ENCODE data around the gene SULF2. TPM values are rescaled to one million over a fixed set of nuclear protein-coding genes. Genes with fewer than 3 reads are reported as not detected.

SULF2 gene
- total and polyA plus RNA-seq, 2 of the 13 experiments (the other 11 are each of a cell fraction or from before 2014, with no cell fraction given) = 7.2 to 50.9 TPM

GRCh38 chr20:47663354-47664067 lies 121.8 kb downstream of the SULF2 start:
- Histone ChIP-seq H3K9me3 (ENCODE audit: low read length) (no peaks in the 10 kb centered on the region), H3K27me3 (ENCODE audit: control insufficient read depth in 1 of 2, insufficient read depth in 2 of 2, low read length in 2 of 2) (no peaks in the 10 kb centered on the region), H3K4me3 (replicated peaks in 1 of 3; ENCODE audit: insufficient read depth in 1 of 3, low read depth in 2 of 3, low read length in 3 of 3) (no peak overlapping the region; a peak in 1 of 6 replicates), H4K20me1 (ENCODE audit: insufficient read depth, low read length) (no peaks in the 10 kb centered on the region), H3K36me3 (replicated peaks in 1 of 2; ENCODE audit: control insufficient read depth in 1 of 2, insufficient read depth in 2 of 2, low read length in 2 of 2) (peaks cover 3 to 19% of the 10 kb centered on the region in 2 experiments; a peak in 1 of 5 replicates), H3K9ac (ENCODE audit: insufficient read depth, low read depth, low read length) (no peak overlapping the region), H3K27ac (ENCODE audit: extremely low read length, insufficient read depth, low read length) (no peak overlapping the region), H2AFZ (ENCODE audit: low read length) (no peak overlapping the region), H3K4me1 (ENCODE audit: insufficient read depth, low read length) (peaks cover 39% of the 10 kb centered on the region), H3K4me2 (ENCODE audit: low read depth, low read length) (peak overlapping the region; percentile 41), H3K79me2 (ENCODE audit: insufficient read depth, low read length) (no peaks in the 10 kb centered on the region)
- intact Hi-C loops (cut with micrococcal nuclease; ENCODE audit: unreplicated experiment) (loop anchor here (1.0 kb wide), 1 partner anchor 958 kb away; no protein-coding TSS in a partner anchor), in situ Hi-C loops (cut with HindIII; ENCODE audit: extremely low pct_ligation_motif_present, low pct_unique_long_range_greater_than_20kb) (no loop called here)
- ATAC-seq = peak; percentile 77
- WGBS (ENCODE audit: low lambda C conversion rate) = 62% methylated on average over 20 of the region's 20 CpGs
- ChIA-PET CTCF (ENCODE audit: low intra/inter-chr PET ratio, low total read pairs) (interaction anchor here (0.6 to 2.3 kb wide), 5 partner anchors 13 to 957 kb away, joined by 3 to 24 read pairs (median 4); no protein-coding TSS in a partner anchor), POLR2A (no interaction called here)
- peak; percentile 98 for FAIRE-seq
- BruUV-seq (replicated peaks) = no TSS peak
- peak; percentile 83 for DNase-seq (ENCODE audit: low spot score)
- TF ChIP-seq AHR (CRISPR knock-in tag; IDR thresholded peaks at IDR 0.05) (peak; percentile 91; the same call in 1 of the 2 replicates), POLR2G (IDR thresholded peaks at IDR 0.05; ENCODE audit: low read depth, low read length) (no peak), NCOA2 (CRISPR knock-in tag; IDR thresholded peaks at IDR 0.05) (peak; percentile 44; the same call in 1 of the 2 replicates), REPIN1 (CRISPR knock-in tag; IDR thresholded peaks at IDR 0.05; ENCODE audit: borderline replicate concordance, low read depth) (0 out of 2 replicates have a peak, but pooled peaks have one; percentile 68), ZNF503 (CRISPR knock-in tag; IDR thresholded peaks at IDR 0.05) (no peak), NFIC (IDR thresholded peaks at IDR 0.05; ENCODE audit: low read length) (no peak), ZNF501 (CRISPR knock-in tag; IDR thresholded peaks at IDR 0.05) (peak; percentile 72), NFKB2 (CRISPR knock-in tag; IDR thresholded peaks at IDR 0.05; ENCODE audit: borderline replicate concordance) (no peak), NFKBIZ (CRISPR knock-in tag; IDR thresholded peaks at IDR 0.05) (0 out of 2 replicates have a peak, but pooled peaks have one; percentile 41), ZNF343 (CRISPR knock-in tag; IDR thresholded peaks at IDR 0.05) (0 out of 2 replicates have a peak, but pooled peaks have one; percentile 54)
- TF ChIP-seq, protein P1, sequence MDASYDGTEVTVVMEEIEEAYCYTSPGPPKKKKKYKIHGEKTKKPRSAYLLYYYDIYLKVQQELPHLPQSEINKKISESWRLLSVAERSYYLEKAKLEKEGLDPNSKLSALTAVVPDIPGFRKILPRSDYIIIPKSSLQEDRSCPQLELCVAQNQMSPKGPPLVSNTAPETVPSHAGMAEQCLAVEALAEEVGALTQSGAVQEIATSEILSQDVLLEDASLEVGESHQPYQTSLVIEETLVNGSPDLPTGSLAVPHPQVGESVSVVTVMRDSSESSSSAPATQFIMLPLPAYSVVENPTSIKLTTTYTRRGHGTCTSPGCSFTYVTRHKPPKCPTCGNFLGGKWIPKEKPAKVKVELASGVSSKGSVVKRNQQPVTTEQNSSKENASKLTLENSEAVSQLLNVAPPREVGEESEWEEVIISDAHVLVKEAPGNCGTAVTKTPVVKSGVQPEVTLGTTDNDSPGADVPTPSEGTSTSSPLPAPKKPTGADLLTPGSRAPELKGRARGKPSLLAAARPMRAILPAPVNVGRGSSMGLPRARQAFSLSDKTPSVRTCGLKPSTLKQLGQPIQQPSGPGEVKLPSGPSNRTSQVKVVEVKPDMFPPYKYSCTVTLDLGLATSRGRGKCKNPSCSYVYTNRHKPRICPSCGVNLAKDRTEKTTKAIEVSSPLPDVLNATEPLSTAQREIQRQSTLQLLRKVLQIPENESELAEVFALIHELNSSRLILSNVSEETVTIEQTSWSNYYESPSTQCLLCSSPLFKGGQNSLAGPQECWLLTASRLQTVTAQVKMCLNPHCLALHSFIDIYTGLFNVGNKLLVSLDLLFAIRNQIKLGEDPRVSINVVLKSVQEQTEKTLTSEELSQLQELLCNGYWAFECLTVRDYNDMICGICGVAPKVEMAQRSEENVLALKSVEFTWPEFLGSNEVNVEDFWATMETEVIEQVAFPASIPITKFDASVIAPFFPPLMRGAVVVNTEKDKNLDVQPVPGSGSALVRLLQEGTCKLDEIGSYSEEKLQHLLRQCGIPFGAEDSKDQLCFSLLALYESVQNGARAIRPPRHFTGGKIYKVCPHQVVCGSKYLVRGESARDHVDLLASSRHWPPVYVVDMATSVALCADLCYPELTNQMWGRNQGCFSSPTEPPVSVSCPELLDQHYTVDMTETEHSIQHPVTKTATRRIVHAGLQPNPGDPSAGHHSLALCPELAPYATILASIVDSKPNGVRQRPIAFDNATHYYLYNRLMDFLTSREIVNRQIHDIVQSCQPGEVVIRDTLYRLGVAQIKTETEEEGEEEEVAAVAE (CRISPR knock-in tag; IDR thresholded peaks at IDR 0.05; ENCODE audit: borderline replicate concordance) = 0 out of 2 replicates have a peak, but pooled peaks have one; percentile 54
- TF ChIP-seq, protein P2, sequence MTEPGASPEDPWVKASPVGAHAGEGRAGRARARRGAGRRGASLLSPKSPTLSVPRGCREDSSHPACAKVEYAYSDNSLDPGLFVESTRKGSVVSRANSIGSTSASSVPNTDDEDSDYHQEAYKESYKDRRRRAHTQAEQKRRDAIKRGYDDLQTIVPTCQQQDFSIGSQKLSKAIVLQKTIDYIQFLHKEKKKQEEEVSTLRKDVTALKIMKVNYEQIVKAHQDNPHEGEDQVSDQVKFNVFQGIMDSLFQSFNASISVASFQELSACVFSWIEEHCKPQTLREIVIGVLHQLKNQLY (CRISPR knock-in tag; IDR thresholded peaks at IDR 0.05) = 0 out of 2 replicates have a peak, but pooled peaks have one; percentile 43

All from HepG2 (cell line).